HL-60/S4 treated with retinoic acid at 250 ng/mL for 4 days and 3 days (cell line): ENCODE results near the gene RNF113A.
"Not testable (repeated sequence)": the region's sequence is repeated elsewhere in the genome, so short reads cannot be mapped to it uniquely, and the experiment has no call there.

Experiments used
- in situ Hi-C: fragments of 300-500 bp; cut with MboI; formaldehyde crosslinking; loops from 2 replicates; pipeline ENCODE4 v1.7.0; 2022; ENCODE audit warnings: low sequenced_read_pairs

RNF113A gene

DNA sequence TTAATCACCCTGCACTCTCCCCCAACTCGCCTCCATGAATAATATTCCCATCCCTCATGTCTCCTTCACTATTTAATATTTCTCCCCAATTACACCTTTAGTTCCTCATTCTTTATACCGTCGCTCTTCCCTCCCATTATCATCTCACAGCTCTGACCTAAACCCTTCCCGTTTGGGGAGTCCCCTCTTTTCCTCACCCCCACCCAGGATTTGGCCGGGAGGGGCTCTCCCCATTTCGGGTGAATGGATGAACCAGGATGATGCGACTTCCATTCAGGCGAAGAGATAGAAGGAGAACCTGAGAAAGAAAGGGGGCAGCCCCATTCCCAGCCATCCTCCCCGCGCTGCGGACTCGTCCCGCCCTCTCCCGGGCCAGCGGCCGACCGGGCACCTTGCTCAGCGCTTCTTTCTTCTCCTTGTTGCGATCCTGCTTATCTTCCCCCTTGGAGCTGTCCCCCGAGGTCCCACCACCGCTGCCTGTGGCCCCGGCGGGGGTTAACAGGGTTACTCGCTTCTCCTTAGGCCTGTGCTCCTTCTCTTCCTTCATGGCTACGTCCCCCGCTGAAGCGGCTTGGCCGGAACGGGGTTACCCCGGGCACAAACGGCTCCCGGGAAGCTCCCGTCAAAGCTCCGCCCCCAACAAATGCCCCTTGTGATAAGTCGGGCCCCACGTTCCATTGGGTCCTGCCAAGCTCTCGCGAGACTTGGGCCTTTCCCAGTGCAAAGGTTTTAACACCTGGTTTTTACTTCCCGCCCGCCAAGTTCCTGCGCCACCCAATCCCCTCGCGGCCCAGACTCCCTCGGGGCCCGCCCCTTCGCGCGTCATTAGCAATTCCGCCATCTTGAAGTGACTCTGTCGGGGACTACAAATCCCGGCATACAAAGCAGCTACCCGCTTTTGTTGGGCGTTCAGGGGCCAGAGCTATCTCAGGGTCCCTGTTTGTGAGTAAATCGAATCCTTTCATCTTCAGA is 18.9 kb downstream of the RNF113A start, which contains the start of gene UPF3B:
Gene UPF3B (minus strand): TSS at position 582 of the 972 bp plus-strand sequence. CDS start 35 bp downstream, at position 547.
- in situ Hi-C loops: no loop called here

DNA sequence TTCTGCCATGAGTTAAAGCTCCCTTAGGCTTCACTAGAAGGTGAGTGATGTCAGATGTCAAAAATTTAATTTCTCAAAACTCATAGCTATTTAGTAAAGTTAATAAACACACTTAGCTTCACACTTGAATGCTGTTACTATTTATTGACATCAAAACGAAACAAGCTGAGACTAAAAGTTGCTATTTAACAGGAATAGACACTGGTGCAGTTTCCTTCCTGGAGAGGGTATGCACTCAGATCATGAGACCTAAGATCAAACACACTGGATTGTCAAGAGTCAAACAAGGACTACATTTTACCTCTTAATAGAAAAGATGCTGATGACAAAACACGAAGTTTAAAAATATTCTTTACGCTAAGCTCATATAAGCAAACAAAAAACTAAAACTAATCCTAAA is 37.6 kb downstream of the RNF113A start:
- in situ Hi-C loops: no loop called here

DNA sequence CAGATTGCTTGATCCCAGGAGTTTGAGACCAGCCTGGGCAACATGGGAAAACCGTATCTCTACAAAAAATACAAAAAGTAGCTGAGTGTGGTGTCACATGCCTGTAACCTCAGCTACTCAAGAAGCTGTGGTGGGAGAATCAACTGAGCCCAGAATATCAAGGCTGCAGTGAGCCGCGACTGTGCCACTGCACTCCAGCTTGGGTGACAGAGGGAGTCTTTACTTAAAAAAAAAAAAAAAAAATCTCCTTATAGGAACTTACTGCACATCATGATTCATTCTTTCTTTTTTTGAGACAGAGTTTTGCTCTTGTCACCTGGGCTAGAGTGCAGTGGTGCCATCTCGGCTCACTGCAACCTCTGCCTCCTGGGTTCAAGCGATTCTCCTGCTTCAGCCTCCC is 43.1 kb downstream of the RNF113A start:
- in situ Hi-C loops: no loop called here

DNA sequence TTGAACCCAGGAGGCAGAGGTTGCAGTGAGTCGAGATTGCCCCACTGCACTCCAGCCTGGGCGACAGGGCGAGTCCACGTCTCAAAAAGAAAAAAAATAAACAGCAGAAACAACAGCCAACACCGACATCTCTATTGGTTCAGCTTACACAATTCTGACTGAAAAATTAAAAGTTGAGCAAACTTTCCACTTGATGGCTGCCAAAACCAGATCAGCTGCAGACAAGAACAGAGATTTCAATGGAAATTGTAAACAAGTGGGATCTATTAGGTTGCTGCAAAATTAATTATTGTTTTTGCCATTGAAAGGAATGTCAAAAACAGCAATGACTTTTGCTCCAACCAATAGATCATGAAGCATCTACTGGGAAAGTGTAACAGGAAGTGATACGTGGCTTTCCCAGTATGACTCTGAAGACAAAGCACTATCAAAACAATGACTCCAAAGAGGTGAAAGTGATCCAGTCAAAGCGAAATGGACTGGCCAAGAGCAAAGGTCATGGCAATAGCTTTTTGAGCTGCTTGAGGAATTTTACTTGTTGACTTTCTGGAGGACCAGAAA is 45.1 kb downstream of the RNF113A start:
- in situ Hi-C loops: no loop called here

DNA sequence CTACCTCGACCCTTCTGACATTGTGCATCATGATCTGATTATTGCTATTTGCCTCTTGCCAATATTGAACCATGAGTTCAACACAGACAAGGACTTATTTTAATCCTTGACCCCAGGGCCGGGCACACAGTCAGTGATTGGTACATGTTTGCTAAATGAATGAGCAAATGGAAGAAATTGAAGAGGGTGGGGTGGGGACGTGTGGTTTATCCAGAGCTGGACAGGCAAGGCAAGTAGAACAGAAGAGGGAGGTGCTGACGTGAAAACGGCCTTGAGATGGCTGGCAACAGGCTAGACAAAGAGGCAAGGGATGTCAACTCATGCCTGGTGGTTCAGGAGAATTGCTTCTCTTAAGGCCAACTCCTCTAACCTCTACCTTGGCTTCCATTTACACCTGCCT is 47.3 kb downstream of the RNF113A start:
- in situ Hi-C loops: not testable (repeated sequence)

DNA sequence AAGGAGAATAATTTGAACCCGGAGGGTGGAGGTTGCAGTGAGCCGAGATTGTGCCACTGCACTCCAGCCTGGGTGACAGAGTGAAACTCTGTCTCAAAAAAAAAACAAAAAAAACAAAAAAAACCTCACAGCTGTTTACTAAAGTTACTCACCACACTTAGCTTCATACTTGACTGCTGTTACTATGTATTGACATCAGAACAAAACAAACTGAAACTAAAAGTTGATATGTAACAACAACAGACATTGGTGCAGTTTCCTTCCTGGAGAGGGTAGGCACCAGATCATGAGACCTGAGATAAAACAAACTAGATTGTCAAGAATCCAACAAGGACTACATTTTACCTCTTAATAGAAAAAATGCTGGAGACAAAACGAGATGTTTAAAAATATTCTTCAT is 49.8 kb downstream of the RNF113A start:
- in situ Hi-C loops: not testable (repeated sequence)
